ENCODE results near the gene KBTBD6. TPM values are rescaled to one million over a fixed set of nuclear protein-coding genes. Genes with fewer than 3 reads are reported as not detected.
"Not testable (repeated sequence)": the region's sequence is repeated elsewhere in the genome, so short reads cannot be mapped to it uniquely, and the experiment has no call there.

KBTBD6 gene
- total and polyA plus RNA-seq, 4 experiments from 2014 or later, result 4.2 to 10.5 (median 7.4) TPM

DNA sequence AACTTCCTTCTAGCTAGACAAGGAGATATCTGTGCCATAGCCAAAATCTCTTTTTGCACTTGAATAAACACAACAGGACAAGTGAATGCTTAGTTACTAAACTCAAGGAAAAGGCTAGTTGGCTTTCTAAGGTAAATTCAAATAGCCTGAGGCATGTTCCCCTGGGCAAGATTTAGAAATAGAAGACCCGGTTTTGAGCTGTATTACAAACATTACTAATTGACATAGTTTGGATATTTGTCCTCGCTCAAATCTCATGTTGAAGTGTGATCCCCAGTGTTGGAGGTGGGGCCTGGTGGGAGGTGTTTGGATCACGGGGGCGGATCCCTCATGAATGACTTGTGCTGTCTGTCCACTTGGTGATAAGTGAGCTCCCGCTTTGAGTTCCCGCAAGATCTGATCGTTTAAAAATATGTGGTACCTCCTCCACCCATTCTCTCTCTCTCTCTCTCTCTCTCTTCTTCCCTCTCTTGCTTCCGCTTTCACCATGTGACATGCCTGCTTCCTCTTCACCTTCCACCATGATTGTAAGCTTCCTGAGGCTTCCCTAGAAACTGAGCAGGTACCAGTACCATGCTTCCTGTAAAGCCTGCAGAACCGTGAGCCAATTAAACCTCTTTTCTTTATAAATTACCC, 3.9 kb upstream of the KBTBD6 start:
- Histone ChIP-seq H3K4me3 (ENCODE audit: low read length in 2 of 2) (no peak overlapping the region), H3K4me1 (ENCODE audit: insufficient read depth, low read length) (peaks cover 12% of the 10 kb centered on the region), H3K9me3 (ENCODE audit: control insufficient read depth in 1 of 2, low read length in 2 of 2) (no peaks in the 10 kb centered on the region), H3K36me3 (ENCODE audit: insufficient read depth, low read length) (no peaks in the 10 kb centered on the region), H3K27me3 (ENCODE audit: insufficient read depth, low read length) (no peaks in the 10 kb centered on the region), H3K27ac (ENCODE audit: low read depth, low read length) (no peak overlapping the region)
- POLR2A ChIA-PET (ENCODE audit: partially characterized antibody), result no interaction called here
- Mint-ChIP-seq H3K9me3 (no peaks in the 10 kb centered on the region), H3K27me3 (no peaks in the 10 kb centered on the region), H3K4me3 (no peak overlapping the region), H3K27ac (no peak overlapping the region), H3K4me1 (peaks cover 17 to 25% (median 24%) of the 10 kb centered on the region in 4 donors), H3K36me3 (peaks cover 8 to 10% of the 10 kb centered on the region in 2 donors)
- intact Hi-C loops (cut with micrococcal nuclease), result no loop called here
- no peak for DNase-seq
- CTCF ChIA-PET (ENCODE audit: partially characterized antibody), result interaction anchor here (0.8 kb wide), 1 partner anchor 57 kb away, joined by 5 read pairs; no protein-coding TSS in a partner anchor

DNA sequence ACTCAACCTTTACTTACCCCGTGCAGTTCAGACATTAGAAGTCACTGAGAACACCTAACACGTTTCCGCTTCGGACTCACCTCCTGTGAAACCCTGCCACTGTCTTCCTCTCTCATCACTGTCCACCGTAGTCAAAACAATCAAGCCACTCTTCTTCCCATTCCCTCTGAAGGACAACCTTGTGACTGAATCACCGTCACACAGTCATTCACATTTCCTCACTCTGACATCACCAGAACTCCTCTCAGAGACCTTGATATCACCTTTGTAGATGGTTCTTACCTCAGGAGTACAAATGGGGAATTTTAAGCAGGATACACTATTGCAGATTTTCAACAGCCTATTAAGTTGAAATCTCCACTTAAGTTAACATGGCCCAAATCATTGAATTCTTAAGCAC, 1.3 kb upstream of the KBTBD6 start:
- CTCF ChIA-PET (ENCODE audit: partially characterized antibody), result no interaction called here
- DNase-seq, result no peak
- H3K36me3 ChIP-seq (ENCODE audit: insufficient read depth, low read length), result no peaks in the 10 kb centered on the region
- H3K9me3 ChIP-seq (ENCODE audit: control insufficient read depth in 1 of 2, low read length in 2 of 2), result no peaks in the 10 kb centered on the region
- H3K4me1 Mint-ChIP-seq, result peaks cover 31 to 44% (median 39%) of the 10 kb centered on the region in 4 donors
- H3K27me3 Mint-ChIP-seq, result no peaks in the 10 kb centered on the region
- H3K27ac ChIP-seq (ENCODE audit: low read depth, low read length), result no peak overlapping the region
- H3K4me3 Mint-ChIP-seq, result peak overlapping the region; percentile 95 to 100 (median 99)
- H3K27ac Mint-ChIP-seq, result peak overlapping the region in 6 of 7 donors; percentile 12 to 94 (median 78)
- H3K4me3 ChIP-seq (ENCODE audit: low read length in 2 of 2), result no peak overlapping the region
- intact Hi-C loops (cut with micrococcal nuclease), result loop anchor here (5.0 kb wide), 5 partner anchors 178 to 1138 kb away; partner anchors contain the start of genes AKAP11, NAA16 and VWA8
- H3K36me3 Mint-ChIP-seq, result peaks cover 10 to 12% of the 10 kb centered on the region in 2 donors
- H3K4me1 ChIP-seq (ENCODE audit: insufficient read depth, low read length), result peaks cover 38% of the 10 kb centered on the region
- H3K9me3 Mint-ChIP-seq, result no peaks in the 10 kb centered on the region
- H3K27me3 ChIP-seq (ENCODE audit: insufficient read depth, low read length), result no peaks in the 10 kb centered on the region
- POLR2A ChIA-PET (ENCODE audit: partially characterized antibody), result interaction anchor here (1.3 kb wide), 1 partner anchor 9 kb away, joined by 3 read pairs; no protein-coding TSS in a partner anchor

DNA sequence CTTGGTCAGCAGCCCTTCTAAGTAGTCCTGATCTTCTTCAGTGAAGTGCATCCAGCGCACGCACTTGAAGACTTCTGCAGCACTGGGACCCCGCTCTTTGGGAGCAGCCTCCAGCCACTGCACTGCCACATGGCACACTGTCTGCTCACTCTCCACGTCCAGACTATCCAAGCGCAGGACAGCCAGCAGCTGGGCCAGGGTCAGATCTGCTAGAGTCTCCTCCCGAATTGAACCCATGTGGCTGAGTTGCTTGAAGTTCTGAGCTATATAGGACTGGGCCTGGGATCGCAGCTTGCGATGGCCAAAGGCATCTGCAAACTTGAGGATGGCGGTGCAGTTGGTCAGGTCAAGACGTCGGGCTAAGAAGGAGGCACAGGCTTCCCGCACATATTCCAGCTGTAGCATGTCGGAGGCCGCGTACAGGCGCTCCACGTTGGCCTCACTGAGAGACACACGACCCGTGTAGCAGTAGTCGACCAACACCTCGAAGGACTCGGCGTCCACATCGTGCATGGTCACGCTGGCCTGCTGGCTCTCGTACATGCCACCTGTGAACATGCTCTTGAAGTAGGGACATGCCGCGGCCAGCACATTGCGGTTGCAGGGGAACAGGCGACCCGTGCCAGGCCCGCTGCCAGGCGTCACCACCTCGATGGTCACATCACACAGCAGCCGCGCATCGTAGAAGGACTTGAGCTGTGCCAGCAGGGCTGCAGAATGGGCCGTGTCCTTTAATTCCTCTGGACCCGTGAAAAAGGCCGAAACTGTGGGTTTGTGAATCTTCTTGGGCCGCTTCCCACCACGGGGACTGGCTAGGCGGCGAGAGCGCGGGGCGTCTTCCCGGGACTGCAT, 716 bp downstream of the KBTBD6 start:
- H3K36me3 ChIP-seq (ENCODE audit: insufficient read depth, low read length); H3K27me3 ChIP-seq (ENCODE audit: insufficient read depth, low read length); H3K27me3 Mint-ChIP-seq; H3K9me3 ChIP-seq (ENCODE audit: control insufficient read depth in 1 of 2, low read length in 2 of 2); CTCF ChIA-PET (ENCODE audit: partially characterized antibody); H3K9me3 Mint-ChIP-seq: not testable (repeated sequence)
- H3K27ac ChIP-seq (ENCODE audit: low read depth, low read length), result peak overlapping the region; percentile 63
- H3K4me1 Mint-ChIP-seq, result peaks cover 38 to 55% (median 47%) of the 10 kb centered on the region in 4 donors
- peak overlapping the region; percentile 56 for H3K4me3 ChIP-seq (ENCODE audit: low read length in 2 of 2)
- peaks cover 13 to 14% of the 10 kb centered on the region in 2 donors for H3K36me3 Mint-ChIP-seq
- POLR2A ChIA-PET (ENCODE audit: partially characterized antibody), result interaction anchor here (0.9 to 2.3 kb wide), 4 partner anchors 44 to 1140 kb away, joined by 3 to 11 read pairs (median 4); partner anchors contain the start of genes AKAP11, KBTBD7 and WBP4
- peak in 1 of 5 donors; percentile 39 for DNase-seq
- peak overlapping the region; percentile 91 to 98 (median 98) for H3K27ac Mint-ChIP-seq
- H3K4me1 ChIP-seq (ENCODE audit: insufficient read depth, low read length), result peaks cover 56% of the 10 kb centered on the region
- peak overlapping the region; percentile 95 to 100 (median 99) for H3K4me3 Mint-ChIP-seq
- intact Hi-C loops (cut with micrococcal nuclease), result loop anchor here (1.0 to 5.0 kb wide), 8 partner anchors 62 to 1140 kb away; partner anchors contain the start of genes AKAP11, KBTBD7, MTRF1 and NAA16

DNA sequence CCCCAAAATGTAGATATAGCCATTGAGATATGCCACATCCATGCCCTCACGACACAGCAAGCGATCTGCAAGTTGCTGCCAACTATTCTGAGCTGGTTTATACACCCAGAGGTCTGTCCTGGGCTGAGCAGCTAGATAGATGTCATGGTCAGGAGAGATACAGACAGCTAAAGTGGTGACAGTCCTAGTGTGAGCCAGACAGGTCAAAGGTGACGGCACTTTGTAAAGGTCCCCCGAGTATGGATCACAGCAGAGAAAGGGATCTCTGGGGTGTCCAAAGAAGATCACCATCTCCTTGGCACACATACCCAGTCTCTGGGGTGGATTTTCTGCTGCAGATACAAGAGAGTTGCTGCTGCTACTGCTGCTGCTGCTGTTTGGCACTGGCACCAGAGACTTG, 1.4 kb downstream of the KBTBD6 start:
- CTCF ChIA-PET (ENCODE audit: partially characterized antibody); DNase-seq; H3K27ac ChIP-seq (ENCODE audit: low read depth, low read length); H3K36me3 ChIP-seq (ENCODE audit: insufficient read depth, low read length); H3K9me3 ChIP-seq (ENCODE audit: control insufficient read depth in 1 of 2, low read length in 2 of 2); H3K27me3 ChIP-seq (ENCODE audit: insufficient read depth, low read length); H3K9me3 Mint-ChIP-seq; H3K27me3 Mint-ChIP-seq: not testable (repeated sequence)
- Mint-ChIP-seq H3K4me3 (peak overlapping the region; percentile 95 to 100 (median 99)), H3K36me3 (peaks cover 13 to 18% of the 10 kb centered on the region in 2 donors), H3K4me1 (peaks cover 38 to 55% (median 48%) of the 10 kb centered on the region in 4 donors), H3K27ac (peak overlapping the region in 6 of 7 donors; percentile 50 to 94 (median 66))
- Histone ChIP-seq H3K4me3 (ENCODE audit: low read length in 2 of 2) (peak overlapping the region; percentile 8 to 21), H3K4me1 (ENCODE audit: insufficient read depth, low read length) (peaks cover 56% of the 10 kb centered on the region)
- intact Hi-C loops (cut with micrococcal nuclease), result loop anchor here (5.0 kb wide), 5 partner anchors 181 to 1141 kb away; partner anchors contain the start of genes AKAP11, NAA16 and VWA8
- POLR2A ChIA-PET (ENCODE audit: partially characterized antibody), result interaction anchor here (2.3 kb wide), 1 partner anchor 70 kb away, joined by 11 read pairs; the partner anchor contains the start of gene WBP4

DNA sequence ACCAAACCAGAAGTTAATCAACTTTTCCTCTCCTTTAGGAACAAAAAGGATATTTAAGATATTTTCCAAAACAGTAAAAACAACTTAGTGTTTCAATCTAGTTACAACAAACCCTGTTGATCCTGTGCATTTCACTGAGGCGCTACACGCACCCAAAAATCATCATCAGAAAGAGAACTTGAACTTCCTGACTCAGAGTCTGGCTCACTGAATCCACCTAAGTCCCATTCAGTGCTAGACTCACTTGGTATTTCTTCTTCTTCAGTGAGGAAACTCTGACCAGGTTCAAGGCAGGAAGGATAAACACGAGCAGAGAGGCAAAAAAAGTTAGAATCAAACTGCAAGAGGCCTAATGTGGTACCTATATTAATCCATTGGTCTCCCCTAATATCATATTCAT, 2.2 kb downstream of the KBTBD6 start:
- Histone ChIP-seq H3K9me3 (ENCODE audit: control insufficient read depth in 1 of 2, low read length in 2 of 2) (no peaks in the 10 kb centered on the region), H3K4me3 (ENCODE audit: low read length in 2 of 2) (peak overlapping the region in 1 of 2 donors; percentile 8), H3K4me1 (ENCODE audit: insufficient read depth, low read length) (peaks cover 56% of the 10 kb centered on the region), H3K27ac (ENCODE audit: low read depth, low read length) (no peak overlapping the region), H3K27me3 (ENCODE audit: insufficient read depth, low read length) (no peaks in the 10 kb centered on the region), H3K36me3 (ENCODE audit: insufficient read depth, low read length) (no peaks in the 10 kb centered on the region)
- intact Hi-C loops (cut with micrococcal nuclease), result loop anchor here (5.0 kb wide), 5 partner anchors 182 to 1142 kb away; partner anchors contain the start of genes AKAP11, NAA16 and VWA8
- Mint-ChIP-seq H3K27me3 (no peaks in the 10 kb centered on the region), H3K4me3 (peak overlapping the region; percentile 95 to 100 (median 99)), H3K4me1 (peaks cover 38 to 55% (median 48%) of the 10 kb centered on the region in 4 donors), H3K36me3 (peaks cover 14 to 21% of the 10 kb centered on the region in 2 donors), H3K27ac (peak overlapping the region in 5 of 7 donors; percentile 50 to 94 (median 71)), H3K9me3 (peaks cover 0 to 3% (median 0%) of the 10 kb centered on the region in 8 donors)
- ChIA-PET POLR2A (ENCODE audit: partially characterized antibody) (no interaction called here), CTCF (ENCODE audit: partially characterized antibody) (no interaction called here)
- peak in 2 of 5 donors; percentile 8 to 10 for DNase-seq

DNA sequence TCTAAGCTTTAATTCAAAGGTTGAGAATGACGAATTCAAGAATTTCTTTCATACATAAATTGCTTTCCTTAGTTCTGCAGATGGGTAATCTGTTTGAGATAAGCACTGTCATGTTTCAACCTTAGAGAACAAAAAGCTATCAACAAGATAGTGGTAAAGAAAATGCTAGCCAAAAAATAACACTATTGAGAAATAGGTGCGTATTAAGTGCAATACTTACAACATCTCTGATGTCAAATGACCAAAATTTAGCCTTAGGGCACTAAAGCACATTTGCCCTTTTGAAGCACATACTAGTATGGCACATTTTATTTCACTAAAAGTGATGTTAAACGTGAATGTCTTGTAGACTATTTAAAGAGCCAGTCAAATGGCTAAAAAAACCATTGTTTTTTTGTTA, 4.9 kb downstream of the KBTBD6 start:
- ChIA-PET POLR2A (ENCODE audit: partially characterized antibody) (interaction anchor here (0.6 kb wide), 1 partner anchor 199 kb away, joined by 3 read pairs; no protein-coding TSS in a partner anchor), CTCF (ENCODE audit: partially characterized antibody) (interaction anchor here (1.1 kb wide), 1 partner anchor 51 kb away, joined by 3 read pairs; no protein-coding TSS in a partner anchor)
- Histone ChIP-seq H3K27ac (ENCODE audit: low read depth, low read length) (no peak overlapping the region), H3K27me3 (ENCODE audit: insufficient read depth, low read length) (no peaks in the 10 kb centered on the region), H3K4me3 (ENCODE audit: low read length in 2 of 2) (no peak overlapping the region), H3K36me3 (ENCODE audit: insufficient read depth, low read length) (no peaks in the 10 kb centered on the region), H3K9me3 (ENCODE audit: control insufficient read depth in 1 of 2, low read length in 2 of 2) (no peaks in the 10 kb centered on the region), H3K4me1 (ENCODE audit: insufficient read depth, low read length) (peaks cover 54% of the 10 kb centered on the region)
- Mint-ChIP-seq H3K4me3 (no peak overlapping the region), H3K27ac (no peak overlapping the region), H3K36me3 (peaks cover 17 to 20% of the 10 kb centered on the region in 2 donors), H3K27me3 (no peaks in the 10 kb centered on the region), H3K4me1 (peaks cover 34 to 54% (median 45%) of the 10 kb centered on the region in 4 donors), H3K9me3 (peaks cover 0 to 3% (median 0%) of the 10 kb centered on the region in 8 donors)
- intact Hi-C loops (cut with micrococcal nuclease), result no loop called here
- no peak for DNase-seq
